GM18868 (cell line): ENCODE results near the gene PROSER3.

ENCODE experiments used
- ATAC-seq: cut with Tn5 transposase; IDR thresholded peaks from one replicate; pipeline ENCODE4 v1.9.1; 2021; ENCODE audit warnings: mild to moderate bottlenecking, moderate library complexity; ENCODE audit not compliant: unreplicated experiment

The PROSER3 gene

DNA sequence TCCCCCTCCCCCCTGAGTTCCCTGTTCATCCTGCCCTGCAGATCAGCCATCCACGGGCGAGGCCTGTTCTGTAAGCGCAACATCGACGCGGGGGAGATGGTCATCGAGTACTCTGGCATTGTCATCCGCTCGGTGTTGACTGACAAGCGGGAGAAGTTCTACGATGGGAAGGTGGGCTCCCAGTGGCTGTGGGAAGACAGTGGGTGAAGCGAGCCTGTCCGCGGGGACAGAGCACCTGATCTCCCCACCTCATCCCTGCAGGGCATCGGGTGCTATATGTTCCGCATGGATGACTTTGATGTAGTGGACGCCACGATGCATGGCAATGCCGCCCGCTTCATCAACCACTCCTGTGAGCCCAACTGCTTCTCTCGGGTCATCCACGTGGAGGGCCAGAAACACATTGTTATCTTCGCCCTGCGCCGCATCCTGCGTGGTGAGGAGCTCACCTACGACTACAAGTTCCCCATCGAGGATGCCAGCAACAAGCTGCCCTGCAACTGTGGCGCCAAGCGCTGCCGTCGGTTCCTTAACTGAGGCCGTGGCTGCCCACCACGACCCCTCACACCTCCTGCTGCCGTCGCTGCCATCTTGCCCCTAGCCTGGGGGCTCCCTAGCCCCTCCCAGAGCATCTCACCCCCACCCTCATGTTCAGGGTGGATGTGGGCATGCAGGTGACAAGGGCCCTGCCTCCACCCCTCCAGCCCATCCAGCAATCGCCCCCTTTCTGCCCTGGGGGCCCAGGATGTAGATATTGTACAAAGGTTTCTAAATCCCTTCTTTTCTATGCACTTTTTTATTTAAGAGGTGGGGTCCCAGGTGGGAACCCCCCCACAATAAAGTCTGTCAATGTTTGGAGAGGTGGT, 19.7 kb upstream of the PROSER3 start:
- no peak for ATAC-seq

DNA sequence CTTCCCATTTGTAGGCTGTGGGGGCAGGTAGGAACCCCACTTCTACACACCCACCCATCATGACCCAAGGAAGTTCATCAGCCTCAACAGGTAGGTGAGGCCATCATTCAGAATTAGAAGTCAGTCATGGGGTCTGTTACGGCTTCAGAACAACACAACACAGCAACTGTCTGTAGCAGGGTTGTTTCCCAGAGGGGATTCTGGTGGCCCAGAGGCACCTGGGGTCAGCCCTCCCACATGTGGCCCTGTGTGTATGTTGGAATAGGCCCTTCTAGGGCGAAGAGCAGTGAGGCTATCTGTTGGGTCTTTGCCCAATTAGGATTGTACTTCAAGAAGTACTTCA, 19.1 kb upstream of the PROSER3 start:
- ATAC-seq, result no peak

DNA sequence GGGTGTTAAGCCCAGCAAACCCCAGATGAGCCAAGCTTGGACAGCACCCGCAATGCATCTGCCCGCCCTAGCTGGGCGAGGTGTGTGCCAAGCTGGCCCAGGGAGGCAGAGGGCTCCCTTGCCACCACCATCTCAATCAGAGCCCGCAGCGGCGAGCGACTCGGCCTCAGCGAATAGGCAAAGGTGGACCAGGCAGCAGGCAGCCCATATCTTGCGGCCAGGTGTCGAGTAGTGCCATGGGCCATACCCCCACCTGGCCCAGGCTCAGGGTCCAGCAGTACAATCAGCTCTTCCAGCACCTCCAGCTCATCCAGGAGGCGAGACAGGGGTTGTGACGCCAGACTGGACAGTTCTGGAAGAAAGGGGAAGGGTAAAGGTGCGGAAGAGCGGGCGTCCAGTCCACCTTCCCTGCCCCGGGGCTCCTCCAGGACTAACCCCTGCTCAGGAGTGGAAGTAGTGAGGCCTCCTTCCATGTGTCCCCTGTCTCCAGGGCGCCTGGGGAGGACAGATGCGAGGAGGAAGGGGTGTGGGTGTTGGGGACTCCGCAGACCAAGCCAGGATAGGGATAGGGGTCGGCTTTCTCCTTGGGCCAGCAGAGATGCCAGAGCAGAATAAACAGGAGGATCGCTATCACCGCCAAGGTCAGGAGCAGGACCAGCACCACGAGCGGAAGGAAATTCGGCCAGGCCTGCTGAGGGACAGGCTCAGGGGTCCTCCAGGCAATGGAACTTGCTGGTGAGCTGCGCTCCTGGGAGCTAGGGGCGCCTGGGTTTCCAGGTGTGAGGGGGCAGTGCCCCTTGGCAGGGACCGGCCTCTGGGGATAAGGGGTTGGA, 18.5 kb upstream of the PROSER3 start:
- ATAC-seq, result no peak

DNA sequence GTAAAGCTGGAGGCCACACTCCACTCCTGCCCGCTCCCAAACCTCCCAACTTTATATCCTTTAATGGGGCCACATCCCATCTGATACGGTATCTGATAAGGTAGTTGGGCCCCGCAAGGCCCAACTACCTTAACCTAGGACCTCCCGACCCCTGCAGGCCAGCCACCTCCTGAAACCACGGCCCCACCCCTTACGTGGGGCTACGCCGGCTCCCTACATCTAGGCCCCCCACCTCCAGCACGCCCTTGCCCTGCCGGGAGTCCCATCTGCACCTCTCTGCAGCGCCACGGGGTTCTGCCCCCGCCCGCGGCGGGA, 17.9 kb upstream of the PROSER3 start:
- peak; percentile 5 for ATAC-seq

DNA sequence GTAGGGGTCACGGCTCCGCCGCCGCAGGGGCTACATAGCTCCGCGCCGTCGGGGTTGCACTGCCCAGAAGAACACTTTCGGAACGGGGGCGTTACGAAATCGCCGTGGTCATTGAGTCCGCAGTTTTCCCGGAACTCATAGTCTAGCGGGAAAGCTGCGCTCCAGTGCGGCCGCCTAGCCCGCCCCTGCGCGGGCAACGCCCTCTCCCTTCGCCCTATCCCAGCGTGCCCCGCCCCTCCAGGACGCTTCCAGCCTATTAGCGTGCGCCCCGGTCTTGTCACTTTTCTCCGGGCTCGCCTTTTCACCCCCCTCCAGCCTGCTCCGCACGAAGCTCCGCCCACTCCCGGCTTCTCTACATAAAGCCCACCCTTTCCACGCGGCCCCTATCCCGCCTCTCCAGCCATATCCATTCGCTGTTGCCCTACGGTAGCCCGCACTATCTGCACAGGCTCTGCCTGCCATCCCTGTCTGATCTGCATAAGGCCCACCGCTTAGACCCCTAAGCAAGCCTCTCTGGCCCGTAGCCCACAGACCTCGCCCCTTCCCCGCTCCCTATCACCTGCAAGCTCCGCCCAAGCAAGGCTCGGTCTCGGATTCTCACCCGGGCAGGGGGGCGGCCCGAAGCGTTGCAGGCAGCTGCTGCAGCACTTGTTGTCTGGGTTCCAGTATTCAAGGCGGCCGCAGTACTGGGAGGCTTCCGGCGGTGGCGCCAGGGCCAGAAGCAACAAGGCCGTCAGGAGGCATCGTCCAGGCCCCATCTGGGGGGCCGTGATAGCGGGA, 17.4 kb upstream of the PROSER3 start:
- peak; percentile 64 for ATAC-seq

DNA sequence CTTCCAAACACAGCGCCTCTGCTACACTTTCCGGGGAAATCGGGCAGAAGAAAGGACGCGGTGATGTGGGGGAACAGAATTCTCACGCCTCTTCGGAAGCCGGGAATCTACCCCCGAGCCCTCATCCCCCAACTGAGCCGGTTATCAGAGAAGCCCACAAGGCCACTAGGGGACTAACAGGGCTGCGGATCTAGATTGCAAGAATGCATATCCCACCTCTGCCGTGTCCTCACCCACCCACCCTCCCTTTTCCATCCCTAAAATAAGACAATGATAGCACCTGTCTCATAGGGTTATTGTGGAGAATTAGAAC, 16.8 kb upstream of the PROSER3 start:
- ATAC-seq, result no peak

DNA sequence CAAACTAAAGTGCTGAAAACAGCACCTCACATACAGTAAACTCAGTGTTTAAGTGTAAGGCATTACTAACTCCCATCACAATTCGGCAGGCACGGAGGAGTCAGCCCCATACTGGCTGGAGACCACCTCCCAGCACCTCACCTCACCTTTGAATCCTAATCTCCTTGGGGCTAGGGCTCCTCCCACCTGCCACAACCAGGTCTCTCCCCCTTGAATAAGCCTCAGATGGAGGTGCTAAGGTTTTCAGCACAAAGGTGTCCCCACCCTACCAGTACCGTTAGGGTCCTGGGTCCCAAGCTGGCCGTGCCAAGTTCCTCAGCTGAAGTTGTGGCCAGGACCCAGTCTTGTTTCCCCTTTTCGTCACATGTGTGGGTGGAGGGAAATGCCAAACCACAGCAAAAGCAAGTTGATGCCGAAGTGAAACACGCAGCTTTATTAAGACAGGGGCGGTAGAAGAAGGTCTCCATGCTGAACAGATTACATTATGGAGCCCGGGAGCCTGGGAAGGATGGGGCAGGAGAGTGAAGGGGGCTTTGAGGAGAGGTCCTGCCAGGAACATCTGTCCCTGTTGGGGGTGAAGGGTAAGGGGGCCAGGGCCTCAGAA, 15.8 kb upstream of the PROSER3 start, which contains the start of gene IGFLR1:
IGFLR1 (minus strand) TSS at position 332 of the 604 bp plus-strand sequence. CDS start 1,272 bp downstream, outside the sequence.
- no peak for ATAC-seq

DNA sequence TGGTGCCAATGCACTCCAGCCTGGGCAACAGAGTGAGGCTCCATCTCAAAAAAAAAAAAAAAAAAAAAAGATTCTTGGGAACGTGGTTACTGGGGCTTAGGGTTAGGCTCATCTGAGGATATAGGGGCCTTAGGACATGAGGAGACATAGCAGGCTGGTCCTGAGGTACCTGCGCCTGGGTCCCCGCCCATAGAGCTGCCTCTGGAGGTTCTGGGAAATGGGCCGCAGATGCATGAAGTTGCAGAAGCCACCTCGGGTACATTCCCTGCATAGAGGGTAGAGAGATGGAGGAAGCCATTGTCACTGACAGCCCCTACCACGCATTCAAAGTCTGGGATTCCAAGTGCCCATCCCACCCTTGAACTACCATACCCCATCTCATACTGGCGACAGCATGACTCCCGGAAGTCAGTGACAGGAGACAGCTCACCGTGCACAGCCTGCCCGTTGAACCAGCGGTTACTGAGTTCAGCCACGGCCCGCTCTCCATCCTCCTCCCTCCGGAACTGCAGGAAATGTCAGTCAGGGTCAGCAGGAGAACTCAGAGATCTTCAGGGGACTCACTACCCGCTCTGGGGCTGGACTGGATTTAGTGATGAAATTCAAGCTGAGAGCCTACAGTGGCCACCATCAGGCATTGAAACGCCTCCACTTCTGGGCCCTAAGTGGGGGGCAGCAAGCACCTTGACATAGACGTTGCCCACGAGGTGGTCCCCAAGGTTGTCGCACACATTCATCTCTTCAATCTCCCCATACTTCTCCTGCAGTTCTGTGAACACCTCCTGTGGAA, 14.1 kb upstream of the PROSER3 start:
- no peak for ATAC-seq

DNA sequence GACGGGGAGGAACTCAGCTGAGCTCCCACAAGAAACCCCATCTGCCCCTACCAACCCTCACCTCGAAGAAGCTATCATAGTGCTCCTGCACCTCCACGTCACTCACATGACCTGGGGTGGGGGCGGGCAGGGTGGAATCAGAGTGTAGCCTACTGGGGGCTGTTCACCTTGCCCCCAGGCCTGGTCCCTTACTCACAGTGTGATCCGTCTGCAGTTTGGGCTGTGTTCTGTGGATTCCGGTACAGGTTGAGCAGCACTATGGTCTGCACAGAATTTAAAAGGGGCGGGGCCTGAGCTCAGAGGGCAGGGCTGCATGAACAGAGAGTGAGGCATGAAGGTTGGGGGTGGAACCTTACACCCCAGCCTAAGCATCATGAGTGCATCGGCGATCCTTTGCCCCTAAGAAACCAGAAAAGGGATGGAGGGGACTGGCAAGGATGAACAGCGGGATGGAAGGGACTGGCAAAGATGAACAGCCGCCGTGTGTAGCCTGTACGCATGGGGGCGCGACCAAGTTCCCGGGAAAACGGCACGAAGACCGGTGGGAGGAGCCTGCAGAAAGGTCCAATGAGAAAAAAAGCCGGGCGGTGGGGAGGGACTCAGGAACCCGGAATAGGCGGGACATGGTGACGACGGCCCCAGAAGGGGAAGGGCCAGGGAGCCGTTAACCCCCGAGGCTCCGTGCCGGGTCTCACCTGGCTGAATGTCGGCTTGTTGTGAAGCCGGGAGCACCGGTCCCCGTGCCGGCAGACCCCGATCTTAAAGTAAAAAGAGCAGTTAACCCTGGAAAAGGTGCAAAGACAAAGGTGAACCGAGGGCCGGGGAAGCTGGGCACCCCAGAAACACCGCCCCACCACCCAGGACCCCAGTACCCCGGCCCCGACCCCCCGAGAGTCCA, 13.3 kb upstream of the PROSER3 start:
- no peak for ATAC-seq

DNA sequence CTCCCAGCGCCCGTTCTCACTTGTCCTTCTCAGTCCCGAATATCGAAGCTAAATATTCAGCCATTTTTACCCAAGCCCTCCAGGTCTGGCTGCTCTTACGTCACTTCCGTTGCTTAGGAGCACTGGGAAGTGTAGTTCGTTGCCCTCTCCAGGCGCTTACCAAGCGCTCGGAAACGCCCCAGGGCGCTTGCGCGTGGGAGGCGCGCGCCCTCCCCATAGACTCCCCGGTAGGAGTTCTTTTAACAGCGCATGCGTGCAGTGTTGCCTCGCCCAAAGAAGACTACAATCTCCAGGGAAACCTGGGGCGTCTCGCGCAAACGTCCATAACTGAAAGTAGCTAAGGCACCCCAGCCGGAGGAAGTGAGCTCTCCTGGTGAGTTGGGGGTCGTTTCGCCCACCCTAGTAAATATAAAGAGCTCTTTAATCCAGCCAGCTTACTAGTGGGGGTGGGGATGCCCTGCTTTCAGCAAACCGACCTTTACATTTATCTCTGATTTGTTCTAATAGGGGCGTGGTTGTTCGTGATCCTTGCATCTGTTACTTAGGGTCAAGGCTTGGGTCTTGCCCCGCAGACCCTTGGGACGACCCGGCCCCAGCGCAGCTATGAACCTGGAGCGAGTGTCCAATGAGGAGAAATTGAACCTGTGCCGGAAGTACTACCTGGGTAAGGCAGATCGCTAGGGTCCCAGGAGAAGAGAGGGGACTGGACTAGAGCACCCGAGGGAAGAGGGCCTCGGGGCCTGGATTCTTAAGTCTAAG, 12.5 kb upstream of the PROSER3 start, which contains the start of the genes PSENEN and U2AF1L4:
PSENEN (plus strand) TSS at position 324 of the 759 bp plus-strand sequence; CDS start at position 604, 280 bp downstream.
U2AF1L4 (minus strand) TSS at position 91 of the 759 bp plus-strand sequence; CDS start at position 64, 27 bp downstream.
- peak; percentile 43 for ATAC-seq

DNA sequence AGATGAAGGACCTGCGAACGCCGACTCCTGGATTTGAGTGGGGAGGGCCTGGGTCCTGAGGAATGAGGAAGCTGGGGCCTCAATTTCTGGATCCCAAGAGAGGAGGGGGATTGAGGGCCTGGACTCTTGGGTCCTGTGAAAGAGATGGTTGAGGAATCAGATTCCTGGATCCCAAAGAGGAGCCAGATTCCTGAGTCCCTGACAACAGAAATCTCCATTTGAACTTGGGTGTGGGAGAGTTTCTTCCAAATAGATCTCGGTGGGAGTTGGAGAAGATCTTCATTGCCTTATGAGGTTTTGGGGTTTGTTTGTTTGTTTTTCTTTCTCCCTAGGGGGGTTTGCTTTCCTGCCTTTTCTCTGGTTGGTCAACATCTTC, 11.9 kb upstream of the PROSER3 start:
- no peak for ATAC-seq

DNA sequence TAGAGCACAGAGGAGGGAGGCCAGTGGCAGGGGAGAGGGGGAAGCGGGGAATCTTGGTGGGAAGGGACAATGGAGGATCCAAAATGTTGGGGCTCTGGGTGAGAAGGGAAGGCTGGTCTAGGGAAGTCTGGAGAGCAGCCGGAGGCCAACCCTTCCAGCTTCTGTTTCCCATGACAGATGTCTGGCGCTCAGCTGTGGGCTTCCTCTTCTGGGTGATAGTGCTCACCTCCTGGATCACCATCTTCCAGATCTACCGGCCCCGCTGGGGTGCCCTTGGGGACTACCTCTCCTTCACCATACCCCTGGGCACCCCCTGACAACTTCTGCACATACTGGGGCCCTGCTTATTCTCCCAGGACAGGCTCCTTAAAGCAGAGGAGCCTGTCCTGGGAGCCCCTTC, 11.4 kb upstream of the PROSER3 start:
- ATAC-seq, result no peak

DNA sequence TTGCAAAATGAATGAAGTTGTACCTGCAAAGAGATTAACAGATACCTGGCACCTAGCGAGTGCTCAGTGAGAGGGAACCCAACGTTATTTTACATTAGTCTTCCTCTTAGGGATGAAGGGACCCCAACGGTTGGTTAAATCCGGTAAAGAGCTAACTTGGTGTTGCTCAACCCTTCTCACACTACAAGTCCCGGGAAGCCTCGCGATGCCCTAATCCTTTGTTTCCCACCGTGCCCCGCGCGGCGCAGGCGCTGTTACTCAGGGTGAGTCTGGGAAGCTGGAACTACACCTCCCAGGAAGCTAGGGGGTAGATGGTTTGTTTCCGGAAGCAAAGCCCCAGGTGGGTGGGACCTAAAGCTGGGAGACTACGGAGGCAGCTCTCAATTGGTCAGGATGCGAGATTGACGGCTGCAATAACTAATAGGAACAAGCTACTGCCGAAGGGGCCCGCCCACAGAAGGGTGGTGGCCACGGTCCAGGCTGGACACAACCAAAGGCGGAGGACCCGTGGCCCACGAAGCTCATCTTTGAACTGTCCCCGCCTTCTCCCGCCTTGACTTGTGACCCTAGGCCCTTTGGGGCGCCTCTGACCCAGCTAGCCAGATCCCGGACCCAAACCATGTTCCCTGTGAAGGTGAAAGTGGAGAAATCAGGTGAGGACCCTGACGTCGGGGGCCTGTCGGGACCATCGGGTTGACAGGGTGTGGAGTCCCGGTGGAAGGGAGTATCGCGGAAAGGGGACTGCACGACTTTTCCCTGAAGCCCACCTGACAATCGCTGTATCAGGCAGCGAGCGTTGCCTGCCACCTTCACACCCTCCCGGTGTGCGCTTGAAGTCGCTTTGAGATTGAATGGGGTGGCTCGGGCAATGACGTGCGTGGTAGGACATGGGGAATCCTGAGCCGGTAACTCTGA, 9.6 kb upstream of the PROSER3 start, which contains the start of gene LIN37:
LIN37 (plus strand) TSS at position 471 of the 915 bp plus-strand sequence; CDS start at position 620, 149 bp downstream.
- ATAC-seq, result peak; percentile 77

DNA sequence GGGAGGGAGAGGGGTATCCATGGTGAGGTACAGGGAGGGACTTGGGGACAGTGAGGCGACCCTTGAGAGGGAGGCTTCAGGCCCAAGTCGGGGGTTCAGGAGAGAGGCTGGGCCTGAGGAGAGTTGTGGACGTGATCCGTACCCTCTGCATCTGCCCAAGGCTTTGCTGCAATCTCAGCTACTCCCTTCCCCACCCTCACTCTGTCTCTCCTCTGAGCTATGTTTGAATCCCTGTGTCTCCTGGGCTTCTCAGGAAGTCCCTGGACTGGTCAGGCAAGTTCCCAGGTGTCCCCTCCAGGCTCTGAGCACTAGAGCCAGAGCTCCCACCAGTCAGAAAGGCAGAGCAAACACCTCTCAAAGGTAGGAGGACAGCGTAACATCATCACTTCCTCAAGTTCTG, 7.8 kb upstream of the PROSER3 start:
- ATAC-seq, result no peak

DNA sequence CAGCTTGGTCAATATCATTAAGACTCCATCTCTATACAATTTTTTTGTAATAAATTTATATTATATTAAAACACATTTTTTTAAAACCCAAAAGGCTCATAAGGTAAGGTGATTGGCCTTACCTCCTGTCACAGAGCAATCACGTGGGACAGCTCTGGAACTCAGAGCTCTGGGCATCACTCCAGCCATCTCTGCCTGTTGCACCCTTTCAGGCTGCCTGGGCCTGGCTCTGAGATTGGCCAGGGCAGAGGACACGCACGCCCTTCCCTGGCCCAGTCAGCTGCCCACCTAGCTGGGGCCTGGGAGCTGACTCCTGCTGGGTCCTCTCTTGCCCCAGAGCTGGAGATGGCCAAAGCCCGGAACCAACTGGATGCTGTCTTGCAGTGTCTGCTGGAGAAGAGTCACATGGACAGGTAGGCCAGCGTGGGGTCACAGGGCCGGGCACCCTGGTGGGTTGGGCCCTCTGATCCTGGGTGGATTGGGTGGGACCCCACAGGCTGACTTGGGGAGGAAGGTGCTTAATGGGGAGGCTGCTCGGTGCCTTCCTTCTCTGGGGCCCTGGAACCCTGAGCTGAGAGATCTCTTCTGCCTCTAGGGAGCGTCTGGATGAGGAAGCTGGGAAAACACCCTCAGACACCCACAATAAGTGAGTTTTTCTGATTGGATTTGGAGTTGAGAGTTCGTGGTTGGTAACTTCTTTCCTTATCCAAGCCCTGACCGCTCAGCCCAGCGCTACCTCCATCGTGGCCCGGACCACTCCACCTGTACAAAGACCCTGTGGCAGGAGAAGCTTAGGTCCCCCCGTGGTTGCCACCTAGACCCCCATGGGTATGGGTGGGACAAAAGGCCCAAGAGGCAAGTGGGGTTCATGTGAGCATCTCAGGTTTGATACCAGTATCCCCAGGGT, 5.9 kb upstream of the PROSER3 start:
- ATAC-seq, result no peak

DNA sequence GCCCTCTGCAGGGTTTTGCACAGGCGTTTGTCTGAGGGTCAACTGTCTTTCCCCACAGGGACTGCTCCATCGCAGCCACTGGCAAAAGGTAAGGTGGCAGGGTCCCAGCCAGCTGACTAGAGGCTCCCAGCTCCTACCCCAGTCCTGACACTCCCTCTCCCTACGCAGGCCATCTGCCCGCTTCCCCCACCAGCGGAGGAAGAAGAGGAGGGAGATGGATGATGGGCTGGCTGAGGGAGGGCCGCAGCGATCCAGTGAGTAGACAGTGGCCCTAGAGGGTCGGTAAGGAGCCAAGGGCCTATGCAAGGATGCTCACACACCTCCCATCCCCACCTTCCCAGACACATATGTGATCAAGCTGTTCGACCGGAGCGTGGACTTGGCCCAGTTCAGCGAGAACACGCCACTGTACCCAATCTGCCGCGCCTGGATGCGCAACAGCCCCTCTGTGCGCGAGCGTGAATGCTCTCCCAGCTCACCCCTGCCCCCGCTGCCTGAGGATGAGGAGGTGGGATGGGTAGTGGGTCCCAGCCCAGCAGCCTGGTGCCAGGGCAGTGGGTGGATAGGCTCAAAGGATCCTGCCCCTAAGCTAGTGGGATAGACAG, 5.1 kb upstream of the PROSER3 start:
- ATAC-seq, result no peak
